A549 treated with DMSO at 1 μM for 4 hours (cell line): ENCODE data around the gene SDK1. TPM values are rescaled to one million over a fixed set of nuclear protein-coding genes. Genes with fewer than 3 reads are reported as not detected.

Source experiments
- total RNA-seq: library from RNA; stranded (reverse); fragments of 200-300 nt; extraction: Qiagen RNA extraction; gene quantifications from 5 replicates; pipeline ENCODE4 v1.2.3, GENCODE V29; 2022; ENCODE audit warnings: low read depth

SDK1 gene, protein sequence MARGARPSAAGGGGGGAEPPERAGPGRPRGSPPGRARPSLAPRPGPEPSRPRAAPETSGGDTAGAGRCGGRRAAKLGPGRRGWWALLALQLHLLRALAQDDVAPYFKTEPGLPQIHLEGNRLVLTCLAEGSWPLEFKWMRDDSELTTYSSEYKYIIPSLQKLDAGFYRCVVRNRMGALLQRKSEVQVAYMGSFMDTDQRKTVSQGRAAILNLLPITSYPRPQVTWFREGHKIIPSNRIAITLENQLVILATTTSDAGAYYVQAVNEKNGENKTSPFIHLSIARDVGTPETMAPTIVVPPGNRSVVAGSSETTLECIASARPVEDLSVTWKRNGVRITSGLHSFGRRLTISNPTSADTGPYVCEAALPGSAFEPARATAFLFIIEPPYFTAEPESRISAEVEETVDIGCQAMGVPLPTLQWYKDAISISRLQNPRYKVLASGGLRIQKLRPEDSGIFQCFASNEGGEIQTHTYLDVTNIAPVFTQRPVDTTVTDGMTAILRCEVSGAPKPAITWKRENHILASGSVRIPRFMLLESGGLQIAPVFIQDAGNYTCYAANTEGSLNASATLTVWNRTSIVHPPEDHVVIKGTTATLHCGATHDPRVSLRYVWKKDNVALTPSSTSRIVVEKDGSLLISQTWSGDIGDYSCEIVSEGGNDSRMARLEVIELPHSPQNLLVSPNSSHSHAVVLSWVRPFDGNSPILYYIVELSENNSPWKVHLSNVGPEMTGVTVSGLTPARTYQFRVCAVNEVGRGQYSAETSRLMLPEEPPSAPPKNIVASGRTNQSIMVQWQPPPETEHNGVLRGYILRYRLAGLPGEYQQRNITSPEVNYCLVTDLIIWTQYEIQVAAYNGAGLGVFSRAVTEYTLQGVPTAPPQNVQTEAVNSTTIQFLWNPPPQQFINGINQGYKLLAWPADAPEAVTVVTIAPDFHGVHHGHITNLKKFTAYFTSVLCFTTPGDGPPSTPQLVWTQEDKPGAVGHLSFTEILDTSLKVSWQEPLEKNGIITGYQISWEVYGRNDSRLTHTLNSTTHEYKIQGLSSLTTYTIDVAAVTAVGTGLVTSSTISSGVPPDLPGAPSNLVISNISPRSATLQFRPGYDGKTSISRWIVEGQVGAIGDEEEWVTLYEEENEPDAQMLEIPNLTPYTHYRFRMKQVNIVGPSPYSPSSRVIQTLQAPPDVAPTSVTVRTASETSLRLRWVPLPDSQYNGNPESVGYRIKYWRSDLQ (N-terminal part only)
- 0.36 to 0.52 TPM (median 0.46 TPM) in 5 replicates for total RNA-seq

DNA sequence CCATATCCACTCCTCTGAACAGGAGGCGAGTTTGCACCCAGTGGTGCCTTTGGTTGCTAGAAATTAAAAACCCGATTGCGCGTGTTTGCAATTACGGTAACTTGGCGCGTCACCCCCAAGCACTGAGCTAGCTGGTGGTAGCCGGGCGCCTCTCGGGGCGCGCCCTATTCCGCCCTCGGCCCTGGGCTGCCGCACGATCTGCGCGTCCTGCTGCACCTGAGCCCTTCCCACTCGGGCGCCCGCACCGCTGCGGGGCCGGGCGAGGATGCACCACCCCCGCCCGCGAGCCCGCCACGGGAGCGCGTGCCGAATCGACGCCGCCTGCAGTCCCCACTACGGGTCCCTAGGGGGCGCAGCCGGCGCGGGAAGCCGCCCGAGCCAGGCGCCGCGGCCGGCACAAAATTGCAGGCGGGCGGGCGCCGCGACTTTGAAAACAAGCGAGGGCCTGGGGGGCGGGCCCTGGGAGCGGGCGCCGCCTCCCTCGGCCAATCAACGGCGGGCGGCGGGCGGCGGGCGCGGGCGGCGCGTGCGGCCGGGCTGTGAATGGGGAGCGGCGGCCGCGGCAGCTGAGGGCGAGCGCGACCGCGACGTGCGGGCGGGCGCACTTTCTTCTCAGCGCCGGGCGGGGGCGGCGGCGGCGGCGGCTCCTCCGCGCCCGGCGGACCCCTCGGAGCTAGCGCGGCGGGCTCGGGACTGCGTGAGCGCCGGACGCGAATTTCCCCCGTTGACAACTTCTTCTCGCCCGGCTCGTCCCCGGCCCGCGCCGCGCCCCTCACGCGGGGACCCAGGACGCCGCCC, at the start of gene SDK1:
TSS of gene SDK1 (plus strand) at position 602 of the 798 bp plus-strand sequence. CDS start 335 bp downstream, outside the sequence.

